ENCODE results near the gene NETO2. TPM values are rescaled to one million over a fixed set of nuclear protein-coding genes. Genes with fewer than 3 reads are reported as not detected.

Gene NETO2
- polyA plus RNA-seq, 1 donor: 36.9 TPM

DNA sequence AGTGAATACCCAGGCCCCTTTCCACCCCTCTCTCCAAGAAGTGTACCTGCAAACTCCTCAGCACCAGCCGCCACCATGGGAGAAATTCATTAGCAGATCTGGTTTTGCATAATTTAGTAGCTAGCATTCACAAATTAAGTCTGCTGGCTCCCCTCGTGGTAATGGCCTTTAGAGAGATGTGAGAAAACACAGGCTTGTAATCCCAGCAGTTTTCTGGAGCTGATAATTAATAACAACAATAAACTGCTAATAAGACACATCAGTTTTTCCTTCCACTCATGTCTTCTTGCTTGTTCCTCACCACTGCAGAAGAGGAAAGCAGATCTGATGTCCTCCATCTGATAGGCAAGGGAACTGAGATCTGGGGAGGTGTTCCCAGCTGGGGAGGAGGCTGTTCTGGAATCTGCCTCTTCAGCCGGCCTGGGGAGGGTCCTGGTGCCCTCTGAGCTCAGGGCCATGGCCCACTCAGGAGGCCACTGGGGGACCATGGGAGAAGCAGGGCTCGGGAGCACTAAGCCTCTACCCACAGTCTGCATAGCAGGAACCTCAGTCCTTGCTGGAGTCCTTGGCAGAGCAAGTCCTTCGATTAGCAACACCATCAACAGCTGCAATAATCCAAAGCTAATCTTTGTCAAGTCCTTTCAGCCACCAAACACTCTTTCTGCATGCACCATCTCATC is 96.1 kb downstream of the NETO2 start:
- DNase-seq: no peak

DNA sequence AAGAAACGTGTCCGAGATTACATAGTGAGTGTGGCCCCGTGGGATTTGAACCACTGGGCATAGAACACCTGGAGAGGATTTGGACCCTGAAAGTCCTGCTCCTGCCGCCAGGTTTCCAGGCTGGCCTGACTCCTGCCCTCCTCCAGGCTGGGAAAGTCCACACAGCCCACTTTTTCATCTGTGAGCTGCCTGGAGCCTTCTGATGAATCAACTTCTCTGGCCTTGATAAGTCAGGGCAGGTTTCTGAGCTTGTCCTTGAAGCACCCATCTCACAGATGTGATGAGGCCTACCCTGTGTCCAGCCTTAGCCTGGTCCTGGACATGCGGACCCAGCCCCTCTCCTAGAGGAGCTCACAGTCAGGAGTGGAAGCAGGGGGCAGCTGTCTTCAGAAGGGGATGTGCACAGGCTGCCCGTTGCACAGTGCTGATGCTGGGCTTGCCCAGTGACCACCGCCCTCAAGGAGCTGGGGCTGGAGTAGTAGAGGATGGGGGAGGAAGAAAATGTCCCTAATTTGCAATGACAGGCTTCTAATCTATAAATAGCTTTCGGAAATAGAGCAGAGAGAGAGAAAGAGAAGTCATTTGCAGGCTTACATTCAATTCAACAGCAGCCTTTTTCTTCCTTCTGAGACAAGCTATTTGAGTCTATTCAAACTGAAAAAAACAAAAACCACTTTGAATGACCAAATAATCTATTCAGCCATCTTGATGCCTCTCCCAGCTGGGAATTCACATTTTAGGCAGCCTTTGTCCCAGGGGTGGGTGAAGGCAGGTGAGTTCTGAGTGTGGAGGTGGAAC is 96.8 kb downstream of the NETO2 start:
- no peak for DNase-seq

DNA sequence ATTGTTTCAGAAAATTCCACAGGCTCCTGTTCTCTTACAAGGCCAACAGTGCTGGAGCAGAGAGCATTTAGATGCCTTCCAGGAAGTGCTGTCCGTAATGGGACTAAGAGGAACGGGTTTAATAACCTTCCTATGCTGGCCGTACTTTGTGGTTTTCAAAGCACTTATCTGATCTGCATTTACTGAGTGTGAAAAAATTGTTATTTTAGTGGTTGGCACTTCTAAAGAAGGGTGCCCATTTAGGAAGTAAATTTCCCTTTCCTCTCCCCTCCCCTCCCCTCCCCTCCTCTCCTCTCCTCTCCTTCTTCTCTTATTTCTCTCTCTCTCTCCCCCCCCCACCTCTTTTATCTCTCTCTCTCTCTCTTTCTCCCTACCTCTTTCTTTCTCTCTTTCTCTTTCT is 98.3 kb downstream of the NETO2 start:
- DNase-seq: no peak

DNA sequence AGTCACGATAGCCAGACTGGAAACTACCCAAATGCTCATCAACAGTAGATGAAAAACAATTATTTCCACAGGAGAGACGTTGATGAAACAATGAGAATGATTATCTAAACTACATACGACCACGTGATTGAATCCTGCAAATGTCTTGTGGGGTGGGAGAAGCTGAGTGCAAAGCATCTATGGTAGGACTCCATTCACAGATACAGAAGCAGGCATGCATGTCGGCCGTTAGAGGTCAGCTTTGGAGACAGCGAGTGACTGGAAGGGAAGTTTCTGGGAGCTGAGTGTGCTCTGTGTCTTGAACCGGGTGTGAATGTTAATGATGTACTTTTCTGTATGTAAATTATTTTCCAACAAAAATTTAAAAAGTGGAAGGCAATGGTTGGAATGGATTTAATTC is 98.7 kb downstream of the NETO2 start:
- DNase-seq: no peak

DNA sequence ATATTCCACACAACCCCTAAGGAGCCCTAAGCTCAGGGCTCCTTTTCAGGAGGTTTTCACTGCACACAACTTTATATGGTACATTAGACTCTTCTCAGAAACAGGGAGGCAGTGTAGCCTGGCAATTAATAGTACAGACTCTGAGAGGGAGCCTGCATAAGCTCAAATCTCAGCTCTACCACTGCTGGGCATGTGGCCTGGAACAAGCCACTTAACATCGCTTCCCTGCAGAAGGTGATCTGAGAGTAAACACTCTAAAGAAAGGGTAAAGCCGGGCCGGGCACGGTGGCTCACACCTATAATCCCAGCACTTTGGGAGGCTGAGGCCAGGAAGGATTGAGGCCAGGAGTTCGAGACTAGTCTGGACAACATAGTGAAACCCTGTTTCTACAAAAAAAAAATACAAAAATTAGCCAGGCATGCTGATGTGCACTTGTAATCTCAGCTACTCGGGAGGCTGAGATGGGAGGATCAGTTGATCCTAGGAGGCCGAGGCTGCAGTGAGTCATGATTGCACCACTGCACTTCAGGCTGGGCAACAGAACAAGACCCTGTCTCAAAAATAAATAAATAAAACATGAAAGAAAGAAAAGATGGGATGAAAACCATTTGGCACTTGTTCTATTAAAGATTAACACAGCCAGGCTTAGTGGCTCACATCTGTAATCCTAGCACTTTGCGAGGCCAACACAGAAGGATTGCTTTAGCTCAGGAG is 99.6 kb downstream of the NETO2 start:
- no peak for DNase-seq

- no peak for DNase-seq
Measured at GRCh38 chr16:47043200-47043599, 100.5 kb downstream of the NETO2 start.

- peak; percentile 84 for DNase-seq
Measured at GRCh38 chr16:47037746-47038458, 105.8 kb downstream of the NETO2 start.

DNA sequence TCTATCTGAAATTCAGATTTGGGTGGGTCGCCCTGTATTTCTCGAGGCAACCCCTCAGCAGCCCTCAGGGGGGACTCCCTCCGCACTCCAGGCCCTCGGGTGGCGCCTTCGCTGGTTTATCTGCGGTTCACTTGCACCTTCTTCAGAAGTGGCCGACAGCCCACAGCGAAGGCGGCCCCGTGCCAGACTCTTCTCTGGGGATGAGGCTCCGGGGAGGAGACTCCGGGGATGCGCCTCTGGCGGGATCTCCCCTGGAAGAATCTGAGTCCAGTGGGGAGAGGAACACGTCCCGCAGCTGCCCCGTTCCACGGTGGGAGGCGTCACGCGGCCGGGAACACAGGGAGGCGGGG is 106.4 kb downstream of the NETO2 start:
- peak; percentile 8 for DNase-seq

- no peak for DNase-seq
Measured at GRCh38 chr16:47036201-47036600, 107.5 kb downstream of the NETO2 start.

- DNase-seq: no peak
Measured at GRCh38 chr16:47035436-47035835, 108.3 kb downstream of the NETO2 start.

DNA sequence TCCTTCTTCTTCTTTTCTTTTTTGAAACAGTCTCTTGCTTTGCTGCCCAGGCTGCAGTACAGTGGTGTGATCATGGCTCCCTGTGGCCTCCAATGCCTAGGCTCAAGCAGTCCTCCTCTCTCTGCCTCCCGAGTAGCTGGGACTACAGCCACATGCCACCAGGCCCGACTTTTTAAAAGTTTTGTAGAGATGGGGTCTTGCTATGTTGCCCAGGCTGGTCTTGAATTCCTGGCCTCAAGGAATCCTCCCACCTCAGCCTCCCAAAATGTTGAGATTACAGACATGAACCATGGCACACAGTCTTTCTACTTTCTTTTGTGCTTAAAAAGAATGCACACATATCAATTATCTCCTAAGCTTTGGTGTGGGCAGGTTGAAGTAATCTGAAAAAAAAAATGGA is 109.3 kb downstream of the NETO2 start:
- no peak for DNase-seq

DNA sequence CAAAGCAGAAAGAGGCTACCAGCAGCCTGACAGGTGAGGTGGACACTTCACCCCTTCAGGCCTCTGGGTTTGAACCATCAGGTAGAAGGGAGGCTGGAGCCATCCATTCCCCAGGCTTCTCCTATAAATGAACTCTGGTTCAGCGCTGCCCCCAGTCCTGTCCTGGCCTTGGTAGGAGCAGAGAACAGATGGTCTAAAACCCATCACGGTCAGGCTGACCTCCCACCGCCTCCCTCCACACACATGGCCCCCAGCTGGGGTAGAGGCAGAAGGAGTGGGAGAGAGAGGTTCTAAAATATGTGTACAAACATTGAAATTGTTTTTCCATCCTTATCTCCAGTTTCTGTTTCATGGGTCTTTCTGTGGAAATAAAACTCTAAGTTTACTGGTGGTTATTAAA is 110.6 kb downstream of the NETO2 start:
- no peak for DNase-seq

DNA sequence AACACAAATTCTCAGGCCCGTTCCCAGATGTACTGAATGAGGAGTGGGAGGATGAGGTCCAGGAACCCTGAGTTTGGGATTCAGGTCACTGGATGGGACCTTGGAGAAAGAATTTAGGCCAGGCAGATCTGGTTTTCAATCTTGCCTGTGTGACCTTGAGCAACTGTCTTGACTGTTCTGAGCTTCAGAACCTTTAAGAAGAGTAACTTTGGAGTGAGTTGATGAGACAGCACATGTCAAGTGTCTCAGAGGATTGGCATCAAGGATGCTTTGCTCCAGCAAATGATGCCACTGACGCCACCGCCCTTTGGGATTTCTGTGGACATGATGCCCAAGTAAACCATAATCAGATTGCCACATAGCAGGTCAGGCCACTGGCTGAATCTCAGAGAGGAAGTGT is 114.0 kb downstream of the NETO2 start:
- no peak for DNase-seq

DNA sequence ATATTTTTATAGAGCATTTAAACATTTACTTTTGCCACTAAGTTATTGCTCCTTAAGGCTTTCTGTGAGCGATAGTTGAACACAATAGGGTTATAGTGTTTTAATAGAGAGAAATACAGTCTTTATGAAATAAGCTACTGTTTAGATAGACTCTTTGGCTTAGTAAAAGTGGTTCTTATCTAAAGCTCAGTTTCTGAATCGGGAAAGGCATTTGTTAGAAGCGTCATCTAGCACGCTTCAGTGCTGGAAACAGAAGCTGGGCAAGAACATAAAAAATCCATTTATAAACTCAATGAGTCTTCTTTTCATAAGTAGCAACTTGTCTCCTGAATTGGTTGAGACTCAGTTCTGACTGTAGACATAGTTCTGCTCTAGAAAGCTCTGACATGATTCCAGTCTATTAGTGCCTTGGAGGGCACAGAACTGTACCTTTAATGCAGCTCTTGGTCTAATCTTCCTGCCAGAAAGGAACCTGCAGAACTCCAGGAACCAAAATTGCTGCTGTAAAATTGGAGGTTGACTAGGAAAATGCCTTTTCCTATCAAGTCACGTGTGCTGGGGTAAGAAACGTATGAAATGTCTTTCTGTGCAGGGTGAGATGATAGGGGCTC is 114.9 kb downstream of the NETO2 start:
- no peak for DNase-seq

Other genes starting within 250 kb of the NETO2 start
- gene DNAJA2, start 170.3 kb downstream of the NETO2 start, polyA plus RNA-seq (ENCODE audit: insufficient read length): 88.2 TPM

All from left kidney (tissue), 2 donors.